Peyer's patch (tissue), 4 donors: Measurements from ENCODE around the gene STAT5B. TPM values are rescaled to one million over a fixed set of nuclear protein-coding genes. Genes with fewer than 3 reads are reported as not detected.
A peak's percentile ranks its signal among the peaks of the same experiment; 100 is the strongest.

Source experiments
- DNase-seq, 3 donors: peaks; one replicate each; pipeline ENCODE4 v3.0.0-alpha.2; 2017 to 2019
- H3K27ac ChIP-seq, 4 donors: fragments of 200-600 bp; sonication (generic); one replicate each; pipeline ENCODE4 v1.5.1; 2016 to 2019
- H3K27me3 ChIP-seq, 2 donors: fragments of 200-600 bp; sonication (generic); one replicate each; pipeline ENCODE4 v1.5.1; 2019
- H3K36me3 ChIP-seq, 3 donors: fragments of 200-600 bp; sonication (generic); one replicate each; pipeline ENCODE4 v1.5.1; 2016 to 2019
- H3K4me1 ChIP-seq, 4 donors: fragments of 200-600 bp; sonication (generic); one replicate each; pipeline ENCODE4 v1.5.1; 2016 to 2019
- H3K4me3 ChIP-seq, 4 donors: fragments of 200-600 bp; sonication (generic); 1 replicate in 3 of 4; 2 replicates in 1 of 4; pipeline ENCODE4 v1.5.1; 2016 to 2019; ENCODE audit warnings: mild to moderate bottlenecking in 1 of 4
- H3K9me3 ChIP-seq, 4 donors: fragments of 200-600 bp; sonication (generic); one replicate each; pipeline ENCODE4 v1.5.1; 2016 to 2019; ENCODE audit warnings: mild to moderate bottlenecking in 1 of 4
- POLR2A ChIP-seq, 2 donors: fragments of 450-650 bp; IDR thresholded peaks; one replicate each; pipeline ENCODE4 v1.5.1; 2017; ENCODE audit warnings: antibody characterized with exemption in 2 of 2, mild to moderate bottlenecking in 2 of 2, moderate library complexity in 2 of 2
- total RNA-seq, 4 donors: library from RNA; depleted of rRNA; stranded (reverse); fragments of >200 nt; gene quantifications; one replicate each; pipeline ENCODE4 v1.1.0, GENCODE V29; 2016
- TF ChIP-seq, protein P1 (sequence below), 6 experiments: fragments of 450-650 bp in 4 of 6; fragments of 200-600 bp in 2 of 6; sonication (generic) in 1 of 6; IDR thresholded peaks; one replicate each; pipeline ENCODE4 v1.5.1; 2017 to 2019; ENCODE audit warnings: antibody characterized with exemption in 6 of 6, mild to moderate bottlenecking in 3 of 6, moderate library complexity in 1 of 6

The STAT5B gene
- total RNA-seq, 4 donors from 2014 or later: 36.3 to 128 (median 68.1) TPM

DNA sequence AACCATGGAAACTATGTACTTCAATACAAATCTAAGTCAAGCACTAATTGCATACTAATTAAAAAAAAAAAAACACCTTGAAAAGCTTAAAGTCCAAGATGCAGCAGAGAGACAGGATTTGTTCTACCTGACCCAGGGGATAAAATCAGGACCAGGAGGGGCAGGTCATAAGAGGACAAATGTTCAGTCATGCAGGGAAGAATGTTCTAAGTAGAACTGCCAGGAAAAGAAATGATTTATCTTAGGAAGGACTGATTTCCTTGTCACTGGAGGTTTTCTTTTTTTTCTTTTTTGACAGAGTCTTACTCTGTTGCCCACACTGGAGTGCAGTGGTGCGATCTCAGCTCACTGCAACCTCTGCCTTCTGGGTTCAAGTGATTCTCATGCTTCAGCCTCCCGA, 72.8 kb downstream of the STAT5B start:
- no peak for TF ChIP-seq POLR2A (IDR thresholded peaks at IDR 0.05)
- TF ChIP-seq, protein P1, sequence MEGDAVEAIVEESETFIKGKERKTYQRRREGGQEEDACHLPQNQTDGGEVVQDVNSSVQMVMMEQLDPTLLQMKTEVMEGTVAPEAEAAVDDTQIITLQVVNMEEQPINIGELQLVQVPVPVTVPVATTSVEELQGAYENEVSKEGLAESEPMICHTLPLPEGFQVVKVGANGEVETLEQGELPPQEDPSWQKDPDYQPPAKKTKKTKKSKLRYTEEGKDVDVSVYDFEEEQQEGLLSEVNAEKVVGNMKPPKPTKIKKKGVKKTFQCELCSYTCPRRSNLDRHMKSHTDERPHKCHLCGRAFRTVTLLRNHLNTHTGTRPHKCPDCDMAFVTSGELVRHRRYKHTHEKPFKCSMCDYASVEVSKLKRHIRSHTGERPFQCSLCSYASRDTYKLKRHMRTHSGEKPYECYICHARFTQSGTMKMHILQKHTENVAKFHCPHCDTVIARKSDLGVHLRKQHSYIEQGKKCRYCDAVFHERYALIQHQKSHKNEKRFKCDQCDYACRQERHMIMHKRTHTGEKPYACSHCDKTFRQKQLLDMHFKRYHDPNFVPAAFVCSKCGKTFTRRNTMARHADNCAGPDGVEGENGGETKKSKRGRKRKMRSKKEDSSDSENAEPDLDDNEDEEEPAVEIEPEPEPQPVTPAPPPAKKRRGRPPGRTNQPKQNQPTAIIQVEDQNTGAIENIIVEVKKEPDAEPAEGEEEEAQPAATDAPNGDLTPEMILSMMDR (IDR thresholded peaks at IDR 0.05): no peak
- H3K27ac ChIP-seq: no peak overlapping the region
- H3K4me1 ChIP-seq: peaks cover 0 to 5% (median 0%) of the 10 kb centered on the region in 4 donors
- H3K4me3 ChIP-seq: no peak overlapping the region
- no peaks in the 10 kb centered on the region for H3K9me3 ChIP-seq
- peaks cover 0 to 55% (median 0%) of the 10 kb centered on the region in 3 donors for H3K36me3 ChIP-seq
- no peaks in the 10 kb centered on the region for H3K27me3 ChIP-seq
- no peak for DNase-seq

DNA sequence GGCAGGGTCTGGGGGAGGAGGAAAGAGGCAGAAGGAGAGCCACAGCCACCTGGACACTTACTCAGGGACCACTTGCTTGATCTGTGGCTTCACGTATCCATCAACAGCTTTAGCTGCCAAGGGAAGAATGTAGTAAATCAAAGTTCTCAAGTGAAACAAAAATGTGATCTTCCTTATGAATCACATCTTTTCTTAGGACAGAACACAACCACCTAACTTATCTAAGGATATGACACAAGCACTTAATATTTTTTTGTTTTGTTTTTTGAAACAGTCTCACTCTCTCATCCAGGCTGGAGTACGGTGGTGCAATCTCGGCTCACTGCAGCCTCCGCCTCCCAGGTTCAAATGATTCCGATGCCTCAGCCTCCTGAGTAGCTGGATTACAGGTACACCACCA, 73.5 kb downstream of the STAT5B start:
- Histone ChIP-seq H3K27me3 (no peaks in the 10 kb centered on the region), H3K27ac (no peak overlapping the region), H3K4me3 (no peak overlapping the region), H3K36me3 (peaks cover 0 to 49% (median 0%) of the 10 kb centered on the region in 3 donors), H3K9me3 (no peaks in the 10 kb centered on the region), H3K4me1 (peaks cover 0 to 5% (median 0%) of the 10 kb centered on the region in 4 donors)
- DNase-seq: no peak
- no peak for TF ChIP-seq POLR2A (IDR thresholded peaks at IDR 0.05)
- TF ChIP-seq, protein P1 (IDR thresholded peaks at IDR 0.05): no peak

DNA sequence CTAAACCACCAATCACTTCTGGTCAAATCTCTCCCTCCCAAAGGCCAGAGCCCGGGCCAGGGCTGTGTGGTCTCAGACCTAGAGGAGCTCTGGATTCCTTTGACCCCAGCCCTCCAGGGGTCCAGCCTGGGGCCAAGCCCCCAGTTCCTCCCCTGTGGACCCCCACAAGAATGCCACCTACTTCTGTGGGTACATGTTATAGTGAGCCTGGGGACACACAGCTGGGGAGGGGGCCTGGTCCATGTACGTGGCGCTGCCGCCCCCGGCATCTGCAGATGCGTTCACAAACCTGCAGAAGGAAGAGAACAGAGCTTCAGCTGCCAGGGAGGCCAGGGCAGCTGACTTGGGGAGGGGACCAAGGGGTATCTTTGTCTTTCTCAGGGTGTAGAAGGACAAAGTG, 74.0 kb downstream of the STAT5B start:
- DNase-seq: no peak
- no peaks in the 10 kb centered on the region for H3K9me3 ChIP-seq
- no peak overlapping the region for H3K4me3 ChIP-seq
- TF ChIP-seq, protein P1 (IDR thresholded peaks at IDR 0.05): no peak
- no peak for TF ChIP-seq POLR2A (IDR thresholded peaks at IDR 0.05)
- H3K4me1 ChIP-seq: peaks cover 0 to 5% (median 0%) of the 10 kb centered on the region in 4 donors
- H3K27me3 ChIP-seq: no peaks in the 10 kb centered on the region
- peaks cover 0 to 43% (median 0%) of the 10 kb centered on the region in 3 donors for H3K36me3 ChIP-seq
- H3K27ac ChIP-seq: no peak overlapping the region

DNA sequence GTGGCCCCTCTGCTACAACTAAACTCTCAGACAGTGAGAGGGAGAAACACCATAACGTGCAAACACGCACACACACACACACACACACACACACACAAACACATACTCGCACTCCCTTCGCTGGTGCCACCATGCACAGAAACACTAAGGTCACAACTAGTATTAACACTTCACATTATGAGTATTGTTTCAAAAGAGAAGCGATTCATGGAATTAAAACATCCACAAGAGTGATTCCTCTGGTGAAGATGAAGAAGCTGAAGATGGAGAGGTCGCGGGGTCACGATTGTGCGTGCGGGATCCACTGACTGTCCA, 74.8 kb downstream of the STAT5B start:
- peak overlapping the region in 1 of 4 donors; percentile 26 for H3K27ac ChIP-seq
- no peak overlapping the region for H3K4me3 ChIP-seq

DNA sequence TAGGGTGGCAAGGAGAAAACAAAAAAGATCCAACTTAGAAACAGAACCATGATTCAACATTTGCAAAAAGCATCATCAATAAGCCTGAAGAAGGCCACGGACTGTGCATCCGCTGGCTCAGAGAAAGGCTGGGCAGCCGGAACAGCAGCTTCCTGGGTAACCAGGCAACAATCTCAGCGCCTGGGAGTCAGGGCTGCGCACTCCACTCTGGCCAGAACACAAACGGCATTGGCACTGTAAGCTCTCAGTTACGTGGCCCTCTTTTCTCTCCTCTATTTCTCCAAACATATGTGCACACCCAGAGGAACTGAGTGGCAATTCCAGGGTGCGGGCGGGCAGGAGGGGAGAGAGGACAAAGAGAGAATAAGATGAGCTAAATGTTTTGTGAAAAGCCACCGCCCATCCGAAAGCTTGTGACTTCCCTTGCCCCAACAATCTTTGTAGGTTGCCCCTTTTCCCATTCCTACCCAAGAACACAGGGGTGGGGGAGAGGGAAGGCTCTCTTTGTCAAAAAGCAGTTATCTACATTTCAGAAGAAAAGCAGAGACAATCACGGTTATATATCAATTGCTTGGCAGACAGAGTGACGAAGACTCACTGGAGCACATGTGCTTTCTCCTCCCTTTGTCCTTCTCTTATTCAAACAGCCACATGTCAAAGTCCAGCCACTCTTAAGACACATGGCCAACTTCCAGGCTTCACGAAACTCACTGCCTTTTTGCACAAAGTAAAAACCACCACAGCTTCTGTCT, 75.3 kb downstream of the STAT5B start:
- Histone ChIP-seq H3K4me3 (no peak overlapping the region), H3K36me3 (peaks cover 0 to 30% (median 0%) of the 10 kb centered on the region in 3 donors), H3K9me3 (no peaks in the 10 kb centered on the region), H3K27ac (peak overlapping the region in 1 of 4 donors; percentile 26), H3K27me3 (no peaks in the 10 kb centered on the region), H3K4me1 (peaks cover 0 to 5% (median 0%) of the 10 kb centered on the region in 4 donors)
- DNase-seq: no peak
- TF ChIP-seq, protein P1 (IDR thresholded peaks at IDR 0.05): no peak
- TF ChIP-seq POLR2A (IDR thresholded peaks at IDR 0.05): no peak

More for the DNA sequence above, 74.8 kb downstream of the STAT5B start:
- no peak for TF ChIP-seq POLR2A (IDR thresholded peaks at IDR 0.05)
- TF ChIP-seq, protein P1 (IDR thresholded peaks at IDR 0.05): no peak
- peaks cover 0 to 5% (median 0%) of the 10 kb centered on the region in 4 donors for H3K4me1 ChIP-seq
- peaks cover 0 to 36% (median 0%) of the 10 kb centered on the region in 3 donors for H3K36me3 ChIP-seq
- no peak for DNase-seq
- H3K27me3 ChIP-seq: no peaks in the 10 kb centered on the region
- H3K9me3 ChIP-seq: no peaks in the 10 kb centered on the region
